Ishikawa (cell line): ENCODE data around the gene SLU7.

Experiments used
- CREB1 ChIP-seq: IDR thresholded peaks from 2 replicates; pipeline ENCODE4 v1.6.1; 2012; ENCODE audit warnings: low read depth
- EGR1 ChIP-seq: IDR thresholded peaks from 2 replicates; pipeline ENCODE4 v1.6.1; 2012
- EP300 ChIP-seq: IDR thresholded peaks from 2 replicates; pipeline ENCODE4 v1.6.1; 2012; ENCODE audit warnings: borderline replicate concordance
- FOXM1 ChIP-seq: IDR thresholded peaks from 2 replicates; pipeline ENCODE4 v1.6.1; 2012; ENCODE audit warnings: low read depth, borderline replicate concordance
- RAD21 ChIP-seq: IDR thresholded peaks from 2 replicates; pipeline ENCODE4 v1.6.1; 2012; ENCODE audit warnings: low read depth
- TEAD4 ChIP-seq: IDR thresholded peaks from 2 replicates; pipeline ENCODE4 v1.6.1; 2012
- YY1 ChIP-seq: IDR thresholded peaks from 2 replicates; pipeline ENCODE4 v1.6.1; 2012; ENCODE audit warnings: low read depth
- TF ChIP-seq, protein P1 (sequence below): IDR thresholded peaks from 2 replicates; pipeline ENCODE4 v1.6.1; 2012; ENCODE audit warnings: low read depth, mild to moderate bottlenecking
- TF ChIP-seq, protein P2 (sequence below): IDR thresholded peaks from 2 replicates; pipeline ENCODE4 v1.6.1; 2012

DNA sequence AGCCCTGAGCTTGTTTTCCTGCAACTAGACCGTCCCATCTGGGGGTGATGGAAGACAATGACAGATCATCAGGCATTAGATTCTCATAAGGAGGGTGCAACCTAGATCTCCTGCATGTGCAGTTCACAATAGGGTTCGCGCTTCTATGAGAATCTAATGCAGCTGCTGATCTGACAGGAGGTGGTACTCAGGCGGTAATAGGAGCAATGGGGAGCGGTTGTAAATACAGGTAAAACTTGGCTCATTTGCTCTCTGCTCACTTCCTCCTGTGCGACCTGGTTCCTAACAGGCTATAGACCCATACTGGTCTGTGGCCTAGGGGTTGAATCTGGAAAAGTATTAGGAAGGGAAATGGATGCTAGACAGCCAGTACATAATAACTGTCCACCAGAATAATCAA is 42.5 kb upstream of the SLU7 start:
- TF ChIP-seq CREB1 (no peak), RAD21 (no peak), YY1 (no peak), EP300 (no peak), FOXM1 (no peak), EGR1 (no peak), TEAD4 (no peak)
- TF ChIP-seq, protein P1, sequence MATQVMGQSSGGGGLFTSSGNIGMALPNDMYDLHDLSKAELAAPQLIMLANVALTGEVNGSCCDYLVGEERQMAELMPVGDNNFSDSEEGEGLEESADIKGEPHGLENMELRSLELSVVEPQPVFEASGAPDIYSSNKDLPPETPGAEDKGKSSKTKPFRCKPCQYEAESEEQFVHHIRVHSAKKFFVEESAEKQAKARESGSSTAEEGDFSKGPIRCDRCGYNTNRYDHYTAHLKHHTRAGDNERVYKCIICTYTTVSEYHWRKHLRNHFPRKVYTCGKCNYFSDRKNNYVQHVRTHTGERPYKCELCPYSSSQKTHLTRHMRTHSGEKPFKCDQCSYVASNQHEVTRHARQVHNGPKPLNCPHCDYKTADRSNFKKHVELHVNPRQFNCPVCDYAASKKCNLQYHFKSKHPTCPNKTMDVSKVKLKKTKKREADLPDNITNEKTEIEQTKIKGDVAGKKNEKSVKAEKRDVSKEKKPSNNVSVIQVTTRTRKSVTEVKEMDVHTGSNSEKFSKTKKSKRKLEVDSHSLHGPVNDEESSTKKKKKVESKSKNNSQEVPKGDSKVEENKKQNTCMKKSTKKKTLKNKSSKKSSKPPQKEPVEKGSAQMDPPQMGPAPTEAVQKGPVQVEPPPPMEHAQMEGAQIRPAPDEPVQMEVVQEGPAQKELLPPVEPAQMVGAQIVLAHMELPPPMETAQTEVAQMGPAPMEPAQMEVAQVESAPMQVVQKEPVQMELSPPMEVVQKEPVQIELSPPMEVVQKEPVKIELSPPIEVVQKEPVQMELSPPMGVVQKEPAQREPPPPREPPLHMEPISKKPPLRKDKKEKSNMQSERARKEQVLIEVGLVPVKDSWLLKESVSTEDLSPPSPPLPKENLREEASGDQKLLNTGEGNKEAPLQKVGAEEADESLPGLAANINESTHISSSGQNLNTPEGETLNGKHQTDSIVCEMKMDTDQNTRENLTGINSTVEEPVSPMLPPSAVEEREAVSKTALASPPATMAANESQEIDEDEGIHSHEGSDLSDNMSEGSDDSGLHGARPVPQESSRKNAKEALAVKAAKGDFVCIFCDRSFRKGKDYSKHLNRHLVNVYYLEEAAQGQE: no peak
- TF ChIP-seq, protein P2, sequence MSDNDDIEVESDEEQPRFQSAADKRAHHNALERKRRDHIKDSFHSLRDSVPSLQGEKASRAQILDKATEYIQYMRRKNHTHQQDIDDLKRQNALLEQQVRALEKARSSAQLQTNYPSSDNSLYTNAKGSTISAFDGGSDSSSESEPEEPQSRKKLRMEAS: no peak
